Psoas muscle (tissue), 8 donors: Measurements from ENCODE around the gene RAB11FIP4. TPM values are rescaled to one million over a fixed set of nuclear protein-coding genes. Genes with fewer than 3 reads are reported as not detected.

Source experiments
- ATAC-seq, 4 donors: fragments of 200-7000 bp; cut with Tn5 transposase; one replicate each; pipeline ENCODE4 v1.9.1; 2020; ENCODE audit warnings: moderate library complexity in 3 of 4, mild to moderate bottlenecking in 2 of 4
- DNase-seq, 2 donors: peaks; one replicate each; pipeline ENCODE4 v3.0.0-alpha.2; 2020
- H3K27ac ChIP-seq: fragments of 200-600 bp; one replicate; pipeline ENCODE4 v1.8.0; 2022
- H3K27me3 ChIP-seq, 3 donors: fragments of 200-600 bp in 1 of 3; one replicate each; pipeline versions ENCODE4 v1.6.1 to v1.8.0; 2013 to 2022; ENCODE audit warnings: low read length in 2 of 3, mild to moderate bottlenecking in 2 of 3, moderate library complexity in 1 of 3; ENCODE audit not compliant: insufficient read depth in 3 of 3
- H3K36me3 ChIP-seq, 2 donors: fragments of 200-600 bp in 1 of 2; one replicate each; pipeline versions ENCODE4 v1.6.1 to v1.8.0; 2013 to 2022; ENCODE audit warnings: low read depth in 1 of 2, mild to moderate bottlenecking in 1 of 2, moderate library complexity in 1 of 2; ENCODE audit not compliant: insufficient read depth in 1 of 2
- H3K4me1 ChIP-seq: fragments of 200-600 bp; one replicate; pipeline ENCODE4 v1.8.0; 2022
- H3K4me3 ChIP-seq: fragments of 200-600 bp; one replicate; pipeline ENCODE4 v1.8.0; 2022; ENCODE audit warnings: mild to moderate bottlenecking
- H3K9me3 ChIP-seq: fragments of 200-600 bp; one replicate; pipeline ENCODE4 v1.8.0; 2022
- WGBS, 3 donors: extraction: QIAGEN DNeasy Blood & Tissue Kit; methylation state at CpG; one replicate each; pipeline versions ENCODE4 v1.1.6 to v1.1.7; 2013; 5-methylcytosine and 5-hydroxymethylcytosine counted together
- intact Hi-C, 2 donors: fragments of 100-400 bp; cut with DNase I; formaldehyde crosslinking; loops; one replicate each; pipeline versions ENCODE4 v1.11.0 to v1.14.2; 2022
- polyA plus RNA-seq, 3 donors: library from polyadenylated mRNA; stranded (reverse); fragments of 200-250 nt; gene quantifications; one replicate each; pipeline ENCODE4 v1.2.3, GENCODE V29; 2013
- total RNA-seq, 4 donors: library from RNA; stranded (reverse); fragmentation: NEBNext Ultra II Directional in 2 of 4; extraction: Animal tissue kit (Norgen Biotek cat#: 25700) in 2 of 4; gene quantifications; one replicate each; pipeline versions ENCODE4 v1.2.1 to v1.2.4, GENCODE V29; 2021 to 2023
- TF ChIP-seq, protein P1 (sequence below): fragments of 200-600 bp; IDR thresholded peaks from one replicate; pipeline ENCODE4 v1.8.0; 2022; ENCODE audit warnings: antibody characterized with exemption
- donor health status: healthy with polysubstance abuse.
- donor health status: DM: no; HTN: no; CAD: no; lungs with moderate emphysema.
- donor health status: Bipolar disorder and iron deficiency.
- donor health status: healthy.
- donor health status: DM: yes; HTN: yes; CAD: no.
- donor health status: DM: no; HTN: no; CAD: no.
- donor health status: DM: no; HTN: no; CAD: no.
- donor health status: DM: yes; HTN: yes; CAD: no.

The RAB11FIP4 gene
- total and polyA plus RNA-seq, 7 donors, result 0.04 to 1.8 (median 0.41) TPM

GRCh38 chr17:31405890-31406371 lies 14.5 kb downstream of the RAB11FIP4 start:
- Histone ChIP-seq H3K4me3 (no peak overlapping the region), H3K27ac (no peak overlapping the region), H3K4me1 (no peaks in the 10 kb centered on the region), H3K36me3 (no peaks in the 10 kb centered on the region), H3K9me3 (no peaks in the 10 kb centered on the region), H3K27me3 (no peaks in the 10 kb centered on the region)
- 54 to 59% (median 58%) methylated on average over 5 of the region's 5 CpGs for WGBS, 3 donors
- intact Hi-C loops, result no loop called here
- no peak for ATAC-seq
- DNase-seq, result no peak
- TF ChIP-seq, protein P1, sequence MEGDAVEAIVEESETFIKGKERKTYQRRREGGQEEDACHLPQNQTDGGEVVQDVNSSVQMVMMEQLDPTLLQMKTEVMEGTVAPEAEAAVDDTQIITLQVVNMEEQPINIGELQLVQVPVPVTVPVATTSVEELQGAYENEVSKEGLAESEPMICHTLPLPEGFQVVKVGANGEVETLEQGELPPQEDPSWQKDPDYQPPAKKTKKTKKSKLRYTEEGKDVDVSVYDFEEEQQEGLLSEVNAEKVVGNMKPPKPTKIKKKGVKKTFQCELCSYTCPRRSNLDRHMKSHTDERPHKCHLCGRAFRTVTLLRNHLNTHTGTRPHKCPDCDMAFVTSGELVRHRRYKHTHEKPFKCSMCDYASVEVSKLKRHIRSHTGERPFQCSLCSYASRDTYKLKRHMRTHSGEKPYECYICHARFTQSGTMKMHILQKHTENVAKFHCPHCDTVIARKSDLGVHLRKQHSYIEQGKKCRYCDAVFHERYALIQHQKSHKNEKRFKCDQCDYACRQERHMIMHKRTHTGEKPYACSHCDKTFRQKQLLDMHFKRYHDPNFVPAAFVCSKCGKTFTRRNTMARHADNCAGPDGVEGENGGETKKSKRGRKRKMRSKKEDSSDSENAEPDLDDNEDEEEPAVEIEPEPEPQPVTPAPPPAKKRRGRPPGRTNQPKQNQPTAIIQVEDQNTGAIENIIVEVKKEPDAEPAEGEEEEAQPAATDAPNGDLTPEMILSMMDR, result no peak

GRCh38 chr17:31408586-31408985 lies 17.1 kb downstream of the RAB11FIP4 start:
- no peak for DNase-seq
- Histone ChIP-seq H3K27me3 (no peaks in the 10 kb centered on the region), H3K36me3 (no peaks in the 10 kb centered on the region), H3K4me1 (peaks cover 1% of the 10 kb centered on the region), H3K27ac (no peak overlapping the region), H3K9me3 (no peaks in the 10 kb centered on the region), H3K4me3 (no peak overlapping the region)
- TF ChIP-seq, protein P1, result no peak
- intact Hi-C loops, result no loop called here
- 51 to 55% (median 53%) methylated on average over 4 of the region's 4 CpGs for WGBS, 3 donors
- no peak for ATAC-seq

DNA sequence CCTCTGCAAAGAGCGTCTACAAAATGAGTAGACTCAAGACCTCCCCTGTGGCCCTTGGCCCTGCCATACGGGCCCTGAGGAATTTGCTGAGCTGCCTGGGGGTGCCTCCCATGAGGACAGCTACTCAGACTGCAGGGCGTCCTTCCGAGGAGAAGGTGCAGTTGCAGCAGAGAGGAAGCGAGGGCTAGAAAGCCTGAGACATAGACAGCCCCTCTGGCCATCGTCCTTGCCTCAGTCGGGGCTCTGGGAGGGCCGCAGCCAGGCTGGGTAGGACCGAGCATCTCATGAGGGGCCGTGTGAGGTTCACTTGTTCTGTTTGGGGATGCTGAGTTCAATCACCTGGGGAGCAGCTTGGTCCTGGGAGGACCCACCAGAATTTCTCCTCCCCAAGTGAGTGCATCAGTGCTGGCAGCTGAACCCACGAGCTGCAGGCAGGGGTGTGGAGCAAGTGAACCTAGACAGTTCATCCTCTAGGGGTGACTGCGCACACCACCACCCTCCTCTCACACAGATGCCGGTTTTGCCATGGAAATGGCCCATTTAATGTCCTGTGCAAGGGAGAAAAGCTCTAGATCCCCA lies 20.3 kb downstream of the RAB11FIP4 start:
- DNase-seq, result no peak
- no peak overlapping the region for H3K4me3 ChIP-seq
- ATAC-seq, result no peak
- TF ChIP-seq, protein P1, result no peak
- H3K9me3 ChIP-seq, result no peaks in the 10 kb centered on the region
- intact Hi-C loops, result no loop called here
- H3K27ac ChIP-seq, result no peak overlapping the region
- no peaks in the 10 kb centered on the region for H3K27me3 ChIP-seq
- 87 to 91% (median 91%) methylated on average over 13 of the region's 13 CpGs for whole genome bisulfite sequencing, 3 donors
- peaks cover 9% of the 10 kb centered on the region for H3K4me1 ChIP-seq
- no peaks in the 10 kb centered on the region for H3K36me3 ChIP-seq

DNA sequence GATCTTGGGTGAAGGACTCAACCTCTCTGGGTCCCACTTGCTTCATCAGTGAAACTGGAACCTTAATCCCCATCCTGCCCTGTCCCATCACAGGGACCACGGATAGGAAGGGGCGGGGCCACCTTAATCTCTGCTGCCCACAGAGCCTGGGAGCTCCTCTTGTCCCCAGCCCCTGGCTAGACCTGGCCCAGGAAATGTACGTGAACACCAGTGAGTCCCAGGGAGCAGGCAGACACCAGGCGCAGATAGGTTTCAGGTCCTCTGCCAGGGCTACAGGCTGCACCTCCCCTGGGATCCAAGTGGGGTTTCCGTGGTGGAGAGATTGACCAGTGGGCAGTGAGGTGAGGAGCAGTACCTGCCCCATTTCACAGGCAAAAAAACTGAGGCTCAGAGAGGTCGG lies 21.0 kb downstream of the RAB11FIP4 start:
- DNase-seq, result no peak
- Histone ChIP-seq H3K9me3 (no peaks in the 10 kb centered on the region), H3K4me1 (peaks cover 9% of the 10 kb centered on the region), H3K4me3 (no peak overlapping the region), H3K27me3 (no peaks in the 10 kb centered on the region), H3K27ac (no peak overlapping the region), H3K36me3 (no peaks in the 10 kb centered on the region)
- no peak for ATAC-seq
- TF ChIP-seq, protein P1, result no peak
- WGBS, 3 donors, result 79 to 85% (median 80%) methylated on average over 6 of the region's 6 CpGs
- intact Hi-C loops, result no loop called here
